Raji (cell line): ENCODE measurements around the gene TM7SF2.
A peak's percentile ranks its signal among the peaks of the same experiment; 100 is the strongest.

Experiments
- POLR2A ChIP-seq: IDR thresholded peaks from 2 replicates; pipeline ENCODE4 v1.6.1; 2011; ENCODE audit warnings: low read depth, low read length, control low read depth; ENCODE audit not compliant: insufficient read depth

The TM7SF2 gene

GRCh38 chr11:65111744-65112545, at the start of gene TM7SF2:
TM7SF2 (plus strand) TSS chr11:65111872; CDS start chr11:65112016, 144 bp downstream.
- peak; percentile 96 for TF ChIP-seq POLR2A

GRCh38 chr11:65063532-65063931, 48.1 kb upstream of the TM7SF2 start:
- TF ChIP-seq POLR2A = no peak

GRCh38 chr11:65064847-65065240, 46.8 kb upstream of the TM7SF2 start:
- no peak for TF ChIP-seq POLR2A

- no peak for TF ChIP-seq POLR2A
Observed at GRCh38 chr11:65065851-65066250, 45.8 kb upstream of the TM7SF2 start.

DNA sequence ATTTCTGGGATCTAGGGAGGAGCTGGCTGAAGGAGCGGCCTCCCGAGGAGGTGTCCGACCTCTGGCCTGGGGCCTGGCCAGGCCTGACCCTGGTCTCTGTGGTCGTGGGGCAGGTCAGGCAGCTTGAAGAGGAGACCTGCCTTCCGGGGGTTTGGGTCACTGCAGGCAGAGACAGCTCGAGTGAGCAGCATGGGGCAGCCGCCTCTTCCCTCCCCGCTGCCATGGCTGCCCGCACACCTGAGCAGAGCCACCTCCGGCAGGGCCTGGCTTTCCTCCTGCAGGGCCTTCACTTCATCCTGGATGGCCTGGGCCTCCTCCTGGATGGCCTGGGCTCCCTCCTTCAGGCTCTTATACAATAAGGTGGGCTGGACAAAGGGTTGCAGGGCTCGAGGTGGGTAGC, 45.4 kb upstream of the TM7SF2 start:
- no peak for TF ChIP-seq POLR2A

DNA sequence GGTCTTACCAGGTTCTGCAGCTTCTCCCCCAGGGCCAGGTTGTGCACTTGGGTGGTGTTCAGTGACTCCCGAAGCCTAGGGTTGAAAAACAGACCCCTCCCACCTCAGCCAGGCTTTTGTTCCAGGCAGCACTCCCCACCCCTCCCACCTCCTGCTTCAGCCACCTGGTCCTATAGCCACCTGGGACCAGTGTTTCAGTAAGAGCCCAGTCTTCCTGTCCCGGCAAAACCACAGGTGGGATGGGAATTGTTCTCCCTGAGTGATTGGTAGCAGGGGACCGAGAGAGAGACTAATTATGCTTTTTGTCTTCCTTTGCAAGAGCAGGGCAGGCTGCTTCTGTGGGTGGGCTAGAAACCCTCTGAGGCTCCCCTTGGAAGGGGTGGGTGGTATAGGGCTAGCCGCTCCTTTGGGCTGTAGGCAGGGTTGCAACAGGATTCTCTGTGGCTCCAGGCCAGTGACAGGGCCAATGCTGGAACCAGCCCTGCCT, 44.8 kb upstream of the TM7SF2 start:
- TF ChIP-seq POLR2A = no peak

- TF ChIP-seq POLR2A = no peak
Observed at GRCh38 chr11:65067446-65067845, 44.2 kb upstream of the TM7SF2 start.

- TF ChIP-seq POLR2A = no peak
Observed at GRCh38 chr11:65069217-65069616, 42.5 kb upstream of the TM7SF2 start.

GRCh38 chr11:65071907-65072630, 39.6 kb upstream of the TM7SF2 start:
- TF ChIP-seq POLR2A = peak; percentile 38; the same call in 1 of the 2 replicates

GRCh38 chr11:65072631-65072966, 39.1 kb upstream of the TM7SF2 start:
- no peak for TF ChIP-seq POLR2A

- TF ChIP-seq POLR2A = no peak
Observed at GRCh38 chr11:65077451-65077850, 34.2 kb upstream of the TM7SF2 start.

GRCh38 chr11:65078151-65078550, 33.5 kb upstream of the TM7SF2 start:
- 0 out of 2 replicates have a peak, but pooled peaks have one; percentile 15 for TF ChIP-seq POLR2A

- no peak for TF ChIP-seq POLR2A
Observed at GRCh38 chr11:65078786-65079342, 32.8 kb upstream of the TM7SF2 start.

DNA sequence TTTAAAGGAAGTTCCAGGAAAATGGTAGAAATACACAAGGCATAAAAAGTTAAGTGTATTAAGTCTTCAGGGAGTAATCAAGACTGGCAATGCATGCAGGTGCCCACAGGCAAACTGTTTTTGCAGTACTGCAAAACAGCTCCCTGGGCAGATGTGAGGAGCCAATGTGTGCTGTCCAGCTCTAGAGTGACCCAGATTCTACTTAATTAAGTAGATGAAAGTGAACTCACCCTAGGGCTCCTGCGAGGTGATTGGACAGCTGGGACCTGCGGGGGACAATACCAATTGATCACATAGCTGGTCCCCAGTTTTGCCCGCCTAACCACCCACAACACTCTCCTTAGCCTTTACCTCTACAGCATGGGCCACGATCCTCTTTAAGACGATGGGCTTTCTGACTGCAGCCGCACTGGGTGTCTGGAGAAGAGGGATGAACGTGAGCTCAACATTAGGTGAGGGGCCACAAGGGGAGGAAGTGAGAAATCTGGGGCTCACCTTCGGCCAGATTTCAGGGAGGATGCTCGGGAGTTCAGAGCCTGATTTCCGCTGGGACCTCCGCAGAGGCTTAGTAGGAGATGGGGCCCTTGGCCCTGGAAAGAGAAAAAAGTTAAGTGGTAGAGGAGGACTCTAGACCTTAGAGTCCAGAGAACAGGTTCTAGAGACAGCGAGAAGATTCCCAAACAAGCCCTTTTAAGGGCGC, 28.4 kb upstream of the TM7SF2 start:
- TF ChIP-seq POLR2A = no peak
